Measurements from ENCODE around the gene SAMSN1.
A peak's percentile ranks its signal among the peaks of the same experiment; 100 is the strongest.

SAMSN1 gene

DNA sequence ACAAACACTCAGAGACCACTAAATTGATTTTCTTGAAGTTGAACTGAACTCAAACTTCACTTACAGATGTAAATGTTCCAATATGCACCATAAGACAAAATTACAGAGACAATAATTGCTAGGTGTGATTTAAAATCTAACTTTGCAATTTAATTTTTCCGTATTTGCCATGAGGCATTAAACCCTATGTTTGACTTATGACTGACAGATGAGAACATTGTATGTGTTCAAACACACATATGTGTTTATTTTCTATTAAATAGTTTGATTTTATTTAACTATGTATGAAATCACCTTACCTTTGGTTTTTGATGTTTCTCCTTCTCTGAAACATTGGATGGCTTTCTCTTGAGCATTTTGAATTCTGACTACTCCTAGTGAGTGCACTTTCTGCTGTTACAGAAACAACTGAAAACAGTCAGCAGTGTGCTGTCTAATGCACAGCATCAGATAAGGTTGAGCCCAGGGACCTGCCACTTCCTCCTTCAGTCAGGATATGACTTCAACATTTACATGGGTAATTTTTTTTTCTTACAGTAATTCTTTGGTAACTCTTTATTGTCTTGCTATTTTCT is at the start of gene SAMSN1:
Gene SAMSN1 (minus strand): TSS at position 410 of the 575 bp plus-strand sequence. CDS start 54 bp downstream, at position 356.
- DNase-seq (ENCODE audit: low read depth in 3 of 3) = peak; percentile 35 to 55 (median 54)

- DNase-seq (ENCODE audit: low read depth in 3 of 3) = no peak
Observed at GRCh38 chr21:14595449-14595848, 49.3 kb upstream of the SAMSN1 start.

DNA sequence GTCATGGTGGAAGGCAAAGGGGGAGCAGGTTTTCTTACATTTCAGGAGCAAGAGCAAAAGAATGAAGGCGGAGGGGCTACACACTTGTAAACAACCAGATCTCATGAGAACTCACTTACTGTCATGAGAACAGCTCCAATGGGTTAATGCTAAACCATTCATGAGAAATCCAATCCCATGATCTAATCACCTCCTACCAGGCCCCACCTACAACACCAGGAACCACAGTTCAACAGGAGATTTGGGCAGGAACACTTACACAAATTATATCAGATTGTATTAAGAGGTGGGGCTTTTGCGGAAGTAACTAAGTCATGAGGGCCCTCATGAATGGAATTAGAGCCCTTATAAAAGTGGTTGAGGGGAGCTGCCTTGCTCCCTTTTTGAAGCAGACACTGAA is 48.9 kb upstream of the SAMSN1 start:
- no peak for DNase-seq (ENCODE audit: low read depth in 3 of 3)

- DNase-seq (ENCODE audit: low read depth in 3 of 3) = no peak
Observed at GRCh38 chr21:14593230-14593629, 47.1 kb upstream of the SAMSN1 start.

DNA sequence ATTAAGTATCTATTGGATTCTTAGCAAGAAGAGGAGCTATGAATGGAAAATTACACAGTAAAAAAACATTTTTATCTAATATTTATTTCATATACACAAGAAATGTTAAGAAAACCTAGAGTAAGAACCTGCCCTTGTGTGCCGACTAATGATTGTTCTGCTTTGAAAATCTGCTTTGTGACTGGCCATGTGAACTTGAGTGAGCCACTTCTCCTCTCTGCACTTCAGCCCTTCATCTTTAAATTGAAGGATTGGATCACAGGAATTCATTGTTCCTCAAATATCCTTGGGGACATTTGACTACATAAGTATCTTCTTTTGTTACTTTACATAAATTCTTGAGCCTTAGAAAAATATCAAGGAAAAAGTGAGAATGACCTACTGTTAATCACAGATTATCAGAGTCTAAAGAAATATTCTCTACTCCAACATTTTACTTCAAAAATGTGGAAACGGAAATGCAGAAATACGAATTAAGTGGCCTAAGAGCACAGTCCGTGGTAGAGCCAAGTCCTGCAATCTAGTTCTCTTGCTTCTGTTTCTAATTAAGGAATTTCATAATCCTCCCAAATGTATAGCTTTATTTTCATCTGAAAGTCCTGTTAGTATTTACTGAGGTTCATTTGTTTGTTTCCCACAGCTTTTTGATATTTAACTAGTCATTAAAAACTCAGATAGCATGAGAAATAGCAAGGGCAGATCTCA is 46.3 kb upstream of the SAMSN1 start:
- DNase-seq (ENCODE audit: low read depth in 3 of 3) = no peak

DNA sequence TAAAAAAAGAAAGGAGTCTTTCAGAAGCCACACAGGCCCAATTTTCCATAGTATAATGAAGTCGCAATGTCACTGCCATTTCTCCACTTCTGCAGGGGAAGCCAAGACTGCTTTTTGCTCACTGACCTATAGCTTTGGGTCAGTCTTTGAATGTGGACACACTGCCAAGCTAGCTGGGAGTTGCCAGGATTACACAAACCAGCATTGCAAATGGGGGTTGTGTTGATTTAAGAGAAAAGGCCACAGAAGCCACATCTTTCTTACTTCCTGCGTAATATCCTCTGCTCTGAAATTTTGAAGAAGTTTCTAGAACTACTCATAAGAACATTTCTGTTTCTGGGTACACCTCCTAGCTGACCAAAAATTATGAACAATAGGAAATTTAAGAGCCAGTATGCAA is 45.8 kb upstream of the SAMSN1 start:
- no peak for DNase-seq (ENCODE audit: low read depth in 3 of 3)

DNA sequence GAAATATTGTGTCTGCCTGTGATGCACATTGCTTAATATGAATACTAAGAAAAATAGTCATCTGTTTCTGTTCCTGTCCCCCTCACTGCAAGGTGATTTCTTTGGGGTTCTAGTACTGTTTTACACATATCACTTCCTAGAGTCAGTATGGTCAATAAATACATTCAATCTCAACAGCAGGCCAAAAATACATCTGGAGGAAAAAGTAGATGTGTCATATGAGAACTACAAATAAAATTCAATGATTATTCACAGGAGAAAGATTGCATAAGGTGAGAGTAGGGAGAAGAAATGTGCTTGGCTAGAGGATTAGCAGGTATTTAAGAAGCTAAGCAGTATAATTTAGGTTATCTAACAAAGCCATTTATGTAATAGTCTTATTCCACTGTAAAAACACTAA is 45.3 kb upstream of the SAMSN1 start:
- DNase-seq (ENCODE audit: low read depth in 3 of 3) = no peak

GRCh38 chr21:14589855-14590563 is 43.9 kb upstream of the SAMSN1 start:
- DNase-seq (ENCODE audit: low read depth in 3 of 3) = no peak

DNA sequence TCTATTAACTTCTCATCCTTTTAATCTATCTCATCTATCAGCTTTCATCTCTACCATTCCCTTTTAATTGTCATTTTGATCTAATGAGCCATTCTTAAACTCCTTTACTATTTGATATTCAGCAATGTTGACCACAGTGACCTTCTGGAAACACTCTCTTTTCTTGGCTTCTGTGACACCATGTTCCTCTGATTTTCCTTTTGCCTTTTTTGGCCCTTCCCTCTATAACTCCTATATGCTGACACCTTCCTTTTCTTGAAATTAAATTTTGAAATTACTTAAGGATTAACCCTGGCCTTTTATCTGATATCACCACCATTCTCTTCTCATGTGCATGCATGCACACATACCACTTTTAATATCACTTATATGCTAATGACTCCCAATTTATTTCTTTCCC is 41.2 kb upstream of the SAMSN1 start:
- no peak for DNase-seq (ENCODE audit: low read depth in 3 of 3)

DNA sequence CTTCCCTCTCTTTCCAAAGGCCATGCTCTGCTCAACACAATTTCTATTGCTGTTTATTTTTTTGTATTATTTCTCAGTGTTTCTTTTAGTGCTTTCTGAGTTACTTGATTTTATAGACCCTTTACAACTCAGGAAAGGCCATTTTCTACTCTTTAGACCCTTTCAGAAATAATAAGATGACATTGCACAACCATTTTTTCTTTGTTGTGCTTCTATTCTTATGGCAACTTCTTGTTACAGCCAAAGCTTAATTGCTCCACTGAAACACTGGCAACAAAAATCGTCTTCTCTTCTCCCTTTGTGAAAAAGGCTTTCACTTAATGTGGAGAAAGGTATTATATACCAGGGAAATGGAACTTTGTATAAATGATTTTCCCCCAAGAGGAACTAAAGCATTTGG is 39.0 kb upstream of the SAMSN1 start:
- no peak for DNase-seq (ENCODE audit: low read depth in 3 of 3)

- no peak for DNase-seq (ENCODE audit: low read depth in 3 of 3)
Observed at GRCh38 chr21:14584357-14585095, 38.4 kb upstream of the SAMSN1 start.

GRCh38 chr21:14583629-14584255 is 37.6 kb upstream of the SAMSN1 start:
- DNase-seq (ENCODE audit: low read depth in 3 of 3) = no peak

DNA sequence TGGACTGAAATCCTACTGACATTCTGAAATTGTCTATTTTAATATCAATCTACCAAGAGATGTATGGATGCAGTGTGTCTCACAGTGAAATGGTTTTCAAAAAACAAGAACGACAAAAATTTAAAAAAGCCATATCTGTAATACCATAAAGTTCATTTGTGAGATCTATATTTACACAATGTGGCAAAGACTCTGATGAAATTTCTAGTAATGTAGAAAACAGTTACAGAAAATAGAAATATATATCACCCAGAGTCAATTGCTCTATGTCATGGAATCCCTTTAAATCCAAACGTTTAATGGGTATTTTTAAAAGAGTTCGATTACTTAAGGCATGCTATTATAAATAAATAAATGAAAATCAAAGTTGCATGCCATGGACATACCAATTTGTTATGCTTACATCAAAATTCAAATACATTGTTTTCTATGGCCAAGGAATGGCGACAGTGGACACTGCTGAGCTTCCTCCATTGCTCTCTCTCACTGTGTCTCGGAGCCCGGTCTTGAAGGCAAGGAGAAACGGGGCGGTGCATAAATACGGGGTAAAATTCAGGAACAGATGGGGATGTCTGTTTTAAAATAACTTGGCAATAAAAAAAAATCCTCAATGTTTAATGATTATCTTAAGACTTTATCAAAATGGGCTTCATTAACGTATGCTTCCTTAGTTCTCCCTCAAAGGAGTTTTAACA is 37.0 kb upstream of the SAMSN1 start:
- DNase-seq (ENCODE audit: low read depth in 3 of 3) = no peak

- DNase-seq (ENCODE audit: low read depth in 3 of 3) = no peak
Observed at GRCh38 chr21:14581902-14582457, 35.9 kb upstream of the SAMSN1 start.

DNA sequence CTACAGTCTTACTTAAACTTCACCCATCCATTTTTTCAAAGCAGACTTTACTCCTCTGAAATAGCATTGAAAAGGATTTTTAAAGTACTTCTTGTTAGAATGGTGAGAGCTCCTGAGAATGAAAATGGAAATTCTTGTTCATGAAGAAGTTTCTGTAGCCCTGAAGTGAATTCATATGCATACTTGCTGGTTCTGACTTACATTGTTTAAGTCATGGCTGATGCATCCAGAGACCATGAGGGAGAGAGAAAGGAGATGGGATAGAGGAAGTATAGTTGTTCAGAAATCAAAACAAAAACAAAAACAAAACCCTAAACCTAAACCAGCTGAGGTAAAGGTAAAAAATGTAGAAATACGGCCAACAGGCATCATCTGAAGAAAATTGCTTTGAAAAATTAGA is 27.1 kb upstream of the SAMSN1 start:
- DNase-seq (ENCODE audit: low read depth in 3 of 3) = no peak

GRCh38 chr21:14572204-14572780 is 26.2 kb upstream of the SAMSN1 start:
- no peak for DNase-seq (ENCODE audit: low read depth in 3 of 3)

DNA sequence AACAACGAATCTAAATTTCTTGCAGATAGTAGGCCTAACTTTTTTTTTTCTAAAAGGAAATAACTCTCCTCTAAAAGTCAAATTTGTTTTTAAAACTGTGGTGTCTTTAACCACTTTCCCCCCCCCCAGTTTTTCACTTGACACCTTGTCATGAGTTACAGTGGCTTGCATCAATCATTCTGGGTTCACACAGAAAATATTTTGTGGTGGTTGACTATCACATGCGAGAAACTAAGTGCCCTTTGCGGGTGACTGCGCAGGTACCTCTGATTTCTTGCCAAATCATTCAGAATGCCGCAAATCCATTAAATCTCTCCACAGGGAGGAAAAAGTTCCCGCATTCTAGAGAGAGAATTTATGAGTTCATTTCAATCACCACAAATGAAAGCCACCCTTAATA is 23.8 kb upstream of the SAMSN1 start:
- no peak for DNase-seq (ENCODE audit: low read depth in 3 of 3)

- no peak for DNase-seq (ENCODE audit: low read depth in 3 of 3)
Observed at GRCh38 chr21:14569026-14569621, 23.0 kb upstream of the SAMSN1 start.

DNA sequence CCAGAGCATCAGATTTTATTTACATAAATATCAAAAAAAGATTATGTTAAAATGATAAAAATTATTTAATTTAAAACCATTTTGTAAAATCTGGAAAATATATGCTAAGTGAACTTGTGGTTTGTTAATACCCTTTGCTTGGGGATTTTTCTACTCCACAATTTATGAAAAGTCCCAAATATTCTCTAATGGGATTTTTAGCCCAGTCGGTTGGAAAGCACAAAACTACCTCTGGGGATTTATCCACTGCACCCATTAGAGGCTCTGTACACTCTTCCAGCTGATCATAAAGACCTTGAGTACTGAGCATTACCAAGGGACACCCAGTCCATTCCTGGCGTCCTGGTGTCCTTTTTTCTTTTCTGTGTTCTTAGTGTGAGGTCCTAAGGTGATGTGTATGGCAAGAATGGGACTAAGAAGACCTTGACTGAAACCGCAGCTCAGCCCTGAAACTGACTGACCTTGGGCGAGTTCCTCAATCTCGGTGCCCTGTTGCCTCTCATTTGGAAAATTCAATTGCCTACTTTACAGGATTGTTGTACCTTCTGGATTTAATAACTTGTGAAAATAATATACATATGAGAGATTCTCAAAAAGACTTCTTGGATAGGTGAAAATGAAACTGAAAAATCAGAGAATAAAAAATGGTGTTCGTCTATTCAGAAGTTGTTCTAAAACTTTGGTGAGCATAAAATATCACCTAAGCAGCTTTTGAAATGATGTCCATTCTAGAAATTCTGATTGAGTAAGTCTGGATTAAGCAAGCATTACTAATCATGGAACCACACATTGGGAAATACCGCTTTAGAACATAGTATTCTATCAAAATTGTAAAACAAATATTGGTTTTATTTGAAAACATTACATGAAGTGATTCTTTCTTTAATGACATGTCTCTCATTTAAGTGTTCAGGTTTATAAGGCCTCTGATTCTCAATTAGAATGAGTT is 21.5 kb upstream of the SAMSN1 start:
- DNase-seq (ENCODE audit: low read depth in 3 of 3) = no peak

All from stimulated activated CD4-positive, alpha-beta T cell treated with anti-CD3 and anti-CD28 coated beads, TNF-alpha, amount 100 ng/mL, for 24 hours (primary cell).